Neural cell (in vitro differentiated cells): ENCODE measurements around the gene CLSTN2. TPM values are rescaled to one million over a fixed set of nuclear protein-coding genes. Genes with fewer than 3 reads are reported as not detected.

Experiments
- H2AFZ ChIP-seq: fragments of 200-600, 300-800 bp; sonication (generic), shearing (Covaris generic); 2 replicates; pipeline ENCODE4 v1.6.0; 2014; ENCODE audit warnings: low read depth, mild to moderate bottlenecking, antibody characterized with exemption, low read length, moderate library complexity
- H3F3A ChIP-seq: fragments of 200-600 bp; shearing (Covaris generic); 2 replicates; pipeline ENCODE4 v1.6.1; 2016; ENCODE audit warnings: mild to moderate bottlenecking, moderate library complexity, mixed read lengths, antibody characterized with exemption, low read length; ENCODE audit not compliant: insufficient read depth, poor library complexity, severe bottlenecking
- H3K27ac ChIP-seq: fragments of 200-600, 300-800 bp; sonication (generic), shearing (Covaris generic); 2 replicates; pipeline ENCODE4 v1.5.1; 2014; ENCODE audit warnings: mild to moderate bottlenecking, low read length, moderate library complexity
- H3K27me3 ChIP-seq: fragments of 300-800, 200-600 bp; sonication (generic), shearing (Covaris generic); 2 replicates; pipeline ENCODE4 v1.6.0; 2014; ENCODE audit warnings: mild to moderate bottlenecking, low read depth, low read length, moderate library complexity; ENCODE audit not compliant: insufficient read depth
- H3K36me3 ChIP-seq: fragments of 300-800, 200-600 bp; sonication (generic), shearing (Covaris generic); 2 replicates; pipeline ENCODE4 v1.5.1; 2014; ENCODE audit warnings: mild to moderate bottlenecking, antibody characterized with exemption, low read length, moderate library complexity; ENCODE audit not compliant: insufficient read depth
- H3K4me2 ChIP-seq: fragments of 300-800, 200-600 bp; sonication (generic), shearing (Covaris generic); 2 replicates; pipeline ENCODE4 v1.6.0; 2014; ENCODE audit warnings: mild to moderate bottlenecking, low read length
- H3K4me3 ChIP-seq: fragments of 300-800, 200-600 bp; sonication (generic), shearing (Covaris generic); 2 replicates; pipeline ENCODE4 v1.5.1; 2014; ENCODE audit warnings: mild to moderate bottlenecking, low read length, moderate library complexity
- H3K79me2 ChIP-seq: fragments of 200-600 bp; shearing (Covaris generic); replicated peaks from 2 replicates; pipeline ENCODE4 v1.6.0; 2014; ENCODE audit warnings: mild to moderate bottlenecking, low read length, moderate library complexity; ENCODE audit not compliant: insufficient read depth
- H3K9ac ChIP-seq: fragments of 300-800, 200-600 bp; sonication (generic), shearing (Covaris generic); 2 replicates; pipeline ENCODE4 v1.6.1; 2016; ENCODE audit warnings: mild to moderate bottlenecking, low read length, mixed read lengths
- H3K9me2 ChIP-seq: fragments of 200-600 bp; shearing (Covaris generic); 2 replicates; pipeline ENCODE4 v1.6.1; 2016; ENCODE audit warnings: mild to moderate bottlenecking, low read length, mixed read lengths; ENCODE audit not compliant: insufficient read depth
- H3K9me3 ChIP-seq: fragments of 200-600, 300-800 bp; sonication (generic), shearing (Covaris generic); 2 replicates; pipeline ENCODE4 v1.6.1; 2016; ENCODE audit warnings: mild to moderate bottlenecking, mixed run types, low read length, moderate library complexity, mixed read lengths
- H4K20me1 ChIP-seq: fragments of 200-600 bp; shearing (Covaris generic); 2 replicates; pipeline ENCODE4 v1.6.1; 2016; ENCODE audit warnings: mild to moderate bottlenecking, mixed run types; ENCODE audit not compliant: insufficient read depth
- CTCF ChIP-seq: fragments of 450-650 bp; IDR thresholded peaks from 2 replicates; pipeline ENCODE4 v1.5.1; 2014; ENCODE audit warnings: antibody characterized with exemption, mild to moderate bottlenecking, moderate library complexity; ENCODE audit not compliant: poor library complexity, severe bottlenecking
- EP300 ChIP-seq: fragments of 450-650 bp; conservative IDR thresholded peaks from 2 replicates; pipeline ENCODE4 v1.6.1; 2014; ENCODE audit warnings: antibody characterized with exemption, mild to moderate bottlenecking, moderate library complexity; ENCODE audit not compliant: poor library complexity, severe bottlenecking
- EZH2 ChIP-seq: fragments of 200-600, 300-800 bp; shearing (Covaris generic), sonication (generic); IDR thresholded peaks from 2 replicates; pipeline ENCODE4 v1.6.1; 2014; ENCODE audit warnings: antibody characterized with exemption, low read length, borderline replicate concordance, mild to moderate bottlenecking; ENCODE audit not compliant: insufficient read depth, poor library complexity, severe bottlenecking
- MXI1 ChIP-seq: fragments of 450-650 bp; conservative IDR thresholded peaks from 2 replicates; pipeline ENCODE4 v1.6.1; 2014; ENCODE audit warnings: antibody characterized with exemption, mild to moderate bottlenecking; ENCODE audit not compliant: poor library complexity, severe bottlenecking
- POLR2AphosphoS5 ChIP-seq: IDR thresholded peaks from 2 replicates; pipeline ENCODE4 v1.6.1; 2012
- RAD21 ChIP-seq: fragments of 450-650 bp; conservative IDR thresholded peaks from 2 replicates; pipeline ENCODE4 v1.6.1; 2014; ENCODE audit warnings: antibody characterized with exemption, mild to moderate bottlenecking, moderate library complexity
- REST ChIP-seq: IDR thresholded peaks from 2 replicates; pipeline ENCODE4 v1.6.1; 2012; ENCODE audit warnings: borderline replicate concordance
- SMC3 ChIP-seq: fragments of 450-650 bp; conservative IDR thresholded peaks from 2 replicates; pipeline ENCODE4 v1.6.1; 2014; ENCODE audit warnings: antibody characterized with exemption, mild to moderate bottlenecking, moderate library complexity; ENCODE audit not compliant: poor library complexity
- TAF1 ChIP-seq: IDR thresholded peaks from 2 replicates; pipeline ENCODE4 v1.6.1; 2012; ENCODE audit warnings: low read depth
- polyA plus RNA-seq: library from polyadenylated mRNA; depleted of rRNA; stranded (reverse); fragments of >200 nt; gene quantifications from 2 replicates; pipeline ENCODE4 v1.2.3, GENCODE V29; 2014

CLSTN2 gene
- polyA plus RNA-seq, 1 donor from 2014 or later: 10.7 TPM

- H3K9me2 ChIP-seq: no peaks in the 10 kb centered on the region
- no peaks in the 10 kb centered on the region for H3K9me3 ChIP-seq
- H3K27me3 ChIP-seq: no peaks in the 10 kb centered on the region
- H3K79me2 ChIP-seq: no peaks in the 10 kb centered on the region
- H2AFZ ChIP-seq: no peak overlapping the region
- no peaks in the 10 kb centered on the region for H4K20me1 ChIP-seq
- H3K4me3 ChIP-seq: no peak overlapping the region
- H3K36me3 ChIP-seq: no peaks in the 10 kb centered on the region
- no peak overlapping the region for H3K9ac ChIP-seq
- no peaks in the 10 kb centered on the region for H3F3A ChIP-seq
- TF ChIP-seq MXI1 (no peak), SMC3 (no peak), EZH2 (no peak), EP300 (no peak), POLR2AphosphoS5 (no peak), TAF1 (no peak)
- H3K27ac ChIP-seq: no peak overlapping the region
- no peak overlapping the region for H3K4me2 ChIP-seq
Observed at GRCh38 chr3:140368223-140368811, 433.3 kb downstream of the CLSTN2 start.

- no peak overlapping the region for H3K9ac ChIP-seq
- no peak overlapping the region for H3K27ac ChIP-seq
- H3K4me3 ChIP-seq: no peak overlapping the region
- no peaks in the 10 kb centered on the region for H4K20me1 ChIP-seq
- H3K9me2 ChIP-seq: no peaks in the 10 kb centered on the region
- H3K4me2 ChIP-seq: no peak overlapping the region
- H3K79me2 ChIP-seq: no peaks in the 10 kb centered on the region
- H2AFZ ChIP-seq: no peak overlapping the region
- peaks cover 3% of the 10 kb centered on the region for H3K9me3 ChIP-seq
- H3F3A ChIP-seq: no peaks in the 10 kb centered on the region
- TF ChIP-seq REST (no peak), CTCF (no peak), EP300 (no peak)
- H3K27me3 ChIP-seq: no peaks in the 10 kb centered on the region
- no peaks in the 10 kb centered on the region for H3K36me3 ChIP-seq
Observed at GRCh38 chr3:140370686-140371085, 435.7 kb downstream of the CLSTN2 start.

- no peaks in the 10 kb centered on the region for H3K9me2 ChIP-seq
- no peak overlapping the region for H3K4me2 ChIP-seq
- H4K20me1 ChIP-seq: no peaks in the 10 kb centered on the region
- H3K9me3 ChIP-seq: peaks cover 3% of the 10 kb centered on the region
- H3K4me3 ChIP-seq: no peak overlapping the region
- TF ChIP-seq POLR2AphosphoS5 (no peak), TAF1 (no peak), EZH2 (no peak), MXI1 (no peak), RAD21 (no peak), REST (no peak), CTCF (no peak), EP300 (no peak), SMC3 (no peak)
- H3K27me3 ChIP-seq: no peaks in the 10 kb centered on the region
- peak overlapping the region; percentile 2 for H3K27ac ChIP-seq
- no peak overlapping the region for H3K9ac ChIP-seq
- H3K79me2 ChIP-seq: no peaks in the 10 kb centered on the region
- no peaks in the 10 kb centered on the region for H3F3A ChIP-seq
- H2AFZ ChIP-seq: no peak overlapping the region
- H3K36me3 ChIP-seq: no peaks in the 10 kb centered on the region
Observed at GRCh38 chr3:140373234-140373633, 438.2 kb downstream of the CLSTN2 start.
